Keratinocyte (primary cell): ENCODE data around the gene DNLZ. TPM values are rescaled to one million over a fixed set of nuclear protein-coding genes. Genes with fewer than 3 reads are reported as not detected.
"Not testable (repeated sequence)": the region's sequence is repeated elsewhere in the genome, so short reads cannot be mapped to it uniquely, and the experiment has no call there.

Experiments
- DNase-seq: peaks from one replicate; pipeline ENCODE4 v3.0.0-alpha.2; 2011; ENCODE audit warnings: low read depth, missing footprints, low spot score
- FAIRE-seq: peaks from 2 replicates; lab custom pipeline; 2011; peaks lifted over from hg19 to GRCh38; lab: Jason Lieb, UNC
- H2AFZ ChIP-seq: 2 replicates; pipeline ENCODE4 v1.6.0; 2012; ENCODE audit warnings: low read length, control low read depth, inconsistent platforms; ENCODE audit not compliant: control insufficient read depth
- H3K27ac ChIP-seq: 2 replicates; pipeline ENCODE4 v1.5.1; 2011; ENCODE audit warnings: low read length; ENCODE audit not compliant: control insufficient read depth, insufficient read depth
- H3K27me3 ChIP-seq: 3 replicates; pipeline ENCODE4 v1.6.0; 2011; ENCODE audit warnings: low read length; ENCODE audit not compliant: control insufficient read depth, insufficient read depth; ENCODE audit errors: extremely low read depth
- H3K36me3 ChIP-seq, 2 experiments: 2 replicates in 1 of 2; 3 replicates in 1 of 2; pipeline ENCODE4 v1.5.1; 2011; ENCODE audit warnings: low read length in 2 of 2, mild to moderate bottlenecking in 1 of 2; ENCODE audit not compliant: control insufficient read depth in 2 of 2, insufficient read depth in 2 of 2; ENCODE audit errors: extremely low read depth in 1 of 2
- H3K4me1 ChIP-seq: 3 replicates; pipeline ENCODE4 v1.5.1; 2011; ENCODE audit warnings: low read length; ENCODE audit not compliant: control insufficient read depth, insufficient read depth; ENCODE audit errors: extremely low read depth
- H3K4me2 ChIP-seq: 3 replicates; pipeline ENCODE4 v1.6.0; 2011; ENCODE audit warnings: low read depth, low read length; ENCODE audit not compliant: control insufficient read depth, insufficient read depth; ENCODE audit errors: extremely low read depth
- H3K4me3 ChIP-seq, 3 experiments: fragments of 200-600 bp in 1 of 3; sonication (generic) in 1 of 3; 2 replicates in 2 of 3; 3 replicates in 1 of 3; pipeline ENCODE4 v1.5.1; 2011 to 2016; ENCODE audit warnings: low read length in 3 of 3, mild to moderate bottlenecking in 3 of 3, control low read depth in 2 of 3, inconsistent platforms in 1 of 3, low read depth in 1 of 3, mixed read lengths in 1 of 3, mixed run types in 1 of 3, moderate library complexity in 1 of 3; ENCODE audit not compliant: control insufficient read depth in 2 of 3, insufficient read depth in 2 of 3; ENCODE audit errors: extremely low read depth in 1 of 3
- H3K79me2 ChIP-seq: 2 replicates; pipeline ENCODE4 v1.6.0; 2012; ENCODE audit warnings: low read length; ENCODE audit not compliant: control insufficient read depth, insufficient read depth
- H3K9ac ChIP-seq: 3 replicates; pipeline ENCODE4 v1.6.0; 2011; ENCODE audit warnings: low read length; ENCODE audit not compliant: control insufficient read depth, insufficient read depth; ENCODE audit errors: extremely low read depth
- H3K9me1 ChIP-seq: 3 replicates; pipeline ENCODE4 v1.6.0; 2011; ENCODE audit warnings: low read length; ENCODE audit not compliant: control insufficient read depth, insufficient read depth; ENCODE audit errors: extremely low read depth
- H3K9me3 ChIP-seq: 2 replicates; pipeline ENCODE4 v1.5.1; 2012; ENCODE audit warnings: low read depth, low read length; ENCODE audit not compliant: control insufficient read depth
- H4K20me1 ChIP-seq: 3 replicates; pipeline ENCODE4 v1.6.0; 2011; ENCODE audit warnings: low read length; ENCODE audit not compliant: control insufficient read depth, insufficient read depth; ENCODE audit errors: extremely low read depth
- EZH2 ChIP-seq: IDR thresholded peaks from one replicate; pipeline ENCODE4 v1.6.1; 2012; ENCODE audit warnings: inconsistent platforms, mild to moderate bottlenecking, low read length, moderate library complexity
- dilution Hi-C: fragments of 300-500 bp; cut with MboI; formaldehyde crosslinking; loops from one replicate; pipeline ENCODE4 v1.7.0; 2020; ENCODE audit warnings: low sequenced_read_pairs; ENCODE audit not compliant: extremely low pct_ligation_motif_present
- polyA plus RNA-seq, 5 experiments: library from polyadenylated mRNA; depleted of rRNA in 3 of 5; stranded (reverse) in 3 of 5; stranded (forward) in 1 of 5; unstranded in 1 of 5; fragments of >200 nt; gene quantifications; 1 replicate in 1 of 5; 2 replicates in 3 of 5; 3 replicates in 1 of 5; pipeline versions ENCODE4 v1.2.1 to v1.2.3, GENCODE V29; 2011 to 2012; ENCODE audit warnings: missing spikeins in 2 of 5, low read depth in 1 of 5, low replicate concordance in 1 of 5
- TF ChIP-seq, protein P1 (sequence below), 3 experiments: IDR thresholded peaks in 1 of 3; conservative IDR thresholded peaks in 1 of 3; optimal IDR thresholded peaks in 1 of 3; 2 replicates in 2 of 3; 3 replicates in 1 of 3; pipeline versions ENCODE3 to v1.5.1; 2011; ENCODE audit warnings: low read length in 3 of 3, mild to moderate bottlenecking in 3 of 3, moderate library complexity in 2 of 3, control low read depth in 1 of 3, inconsistent platforms in 1 of 3; ENCODE audit not compliant: insufficient read depth in 2 of 3; ENCODE audit errors: extremely low read depth in 1 of 3

Gene DNLZ
- polyA plus RNA-seq, 1 donor (not counting 4 experiments of a cell fraction or from before 2014, with no cell fraction given), result 6.7 TPM

DNA sequence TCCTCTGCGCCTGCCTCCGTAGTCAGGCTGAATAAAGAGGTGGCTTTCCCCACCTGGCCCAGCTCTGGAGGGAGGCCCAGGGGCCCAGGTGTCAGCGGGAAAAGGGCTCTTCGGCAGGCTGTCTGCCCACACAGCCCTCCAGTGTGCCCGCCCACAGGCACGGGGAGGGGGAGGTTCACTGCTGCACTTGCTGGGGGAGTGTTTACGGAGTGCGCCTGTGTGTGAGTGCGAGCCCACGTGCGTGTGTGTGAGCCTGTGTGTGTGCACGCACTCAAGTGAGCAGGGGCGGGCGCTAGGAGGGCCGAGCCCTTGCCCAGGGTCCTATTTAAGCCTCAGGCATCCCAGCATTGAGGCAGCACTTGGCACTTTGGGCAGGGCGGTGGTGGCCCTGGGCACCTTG lies 10.9 kb downstream of the DNLZ start:
- Histone ChIP-seq H3K27ac (no peak overlapping the region), H4K20me1 (no peaks in the 10 kb centered on the region), H2AFZ (no peak overlapping the region), H3K4me3 (no peak overlapping the region), H3K4me2 (no peak overlapping the region), H3K27me3 (no peaks in the 10 kb centered on the region), H3K79me2 (no peaks in the 10 kb centered on the region), H3K9me3 (no peaks in the 10 kb centered on the region), H3K4me1 (peaks cover 5% of the 10 kb centered on the region), H3K9me1 (no peaks in the 10 kb centered on the region), H3K36me3 (no peaks in the 10 kb centered on the region), H3K9ac (no peak overlapping the region)
- TF ChIP-seq EZH2, result no peak
- TF ChIP-seq, protein P1, sequence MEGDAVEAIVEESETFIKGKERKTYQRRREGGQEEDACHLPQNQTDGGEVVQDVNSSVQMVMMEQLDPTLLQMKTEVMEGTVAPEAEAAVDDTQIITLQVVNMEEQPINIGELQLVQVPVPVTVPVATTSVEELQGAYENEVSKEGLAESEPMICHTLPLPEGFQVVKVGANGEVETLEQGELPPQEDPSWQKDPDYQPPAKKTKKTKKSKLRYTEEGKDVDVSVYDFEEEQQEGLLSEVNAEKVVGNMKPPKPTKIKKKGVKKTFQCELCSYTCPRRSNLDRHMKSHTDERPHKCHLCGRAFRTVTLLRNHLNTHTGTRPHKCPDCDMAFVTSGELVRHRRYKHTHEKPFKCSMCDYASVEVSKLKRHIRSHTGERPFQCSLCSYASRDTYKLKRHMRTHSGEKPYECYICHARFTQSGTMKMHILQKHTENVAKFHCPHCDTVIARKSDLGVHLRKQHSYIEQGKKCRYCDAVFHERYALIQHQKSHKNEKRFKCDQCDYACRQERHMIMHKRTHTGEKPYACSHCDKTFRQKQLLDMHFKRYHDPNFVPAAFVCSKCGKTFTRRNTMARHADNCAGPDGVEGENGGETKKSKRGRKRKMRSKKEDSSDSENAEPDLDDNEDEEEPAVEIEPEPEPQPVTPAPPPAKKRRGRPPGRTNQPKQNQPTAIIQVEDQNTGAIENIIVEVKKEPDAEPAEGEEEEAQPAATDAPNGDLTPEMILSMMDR (optimal IDR thresholded peaks at IDR 0.05 in 1 of 3, IDR thresholded peaks at IDR 0.05 in 1 of 3, conservative IDR thresholded peaks at IDR 0.05 in 1 of 3; ENCODE audit: extremely low read depth in 1 of 3, insufficient read depth in 2 of 3, low read length in 3 of 3), result no peak
- no peak for DNase-seq
- dilution Hi-C loops, result no loop called here
- FAIRE-seq, result no peak

DNA sequence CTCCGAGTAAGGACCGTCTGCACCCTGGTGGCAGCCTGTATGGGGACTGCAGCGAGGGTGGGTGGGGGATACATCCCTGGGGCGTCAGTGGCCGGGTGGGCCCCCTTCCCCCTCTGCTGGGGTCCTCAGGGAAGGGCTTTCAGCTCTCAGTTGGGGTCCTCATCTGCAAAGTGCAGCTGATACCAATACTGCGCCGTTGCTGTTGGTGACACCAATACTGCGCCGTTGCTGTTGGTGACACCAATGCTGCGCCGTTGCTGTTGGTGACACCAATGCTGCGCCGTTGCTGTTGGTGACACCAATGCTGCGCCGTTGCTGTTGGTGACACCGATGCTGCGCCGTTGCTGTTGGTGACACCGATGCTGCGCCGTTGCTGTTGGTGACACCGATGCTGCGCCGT lies 11.7 kb downstream of the DNLZ start:
- H3K4me2 ChIP-seq, FAIRE-seq, H3K4me1 ChIP-seq, H4K20me1 ChIP-seq, dilution Hi-C loops, H3K9me3 ChIP-seq, H3K9me1 ChIP-seq, H3K9ac ChIP-seq, H3K4me3 ChIP-seq, H3K27me3 ChIP-seq, H3K79me2 ChIP-seq, H3K27ac ChIP-seq, H2AFZ ChIP-seq, DNase-seq, H3K36me3 ChIP-seq: not testable (repeated sequence)

DNA sequence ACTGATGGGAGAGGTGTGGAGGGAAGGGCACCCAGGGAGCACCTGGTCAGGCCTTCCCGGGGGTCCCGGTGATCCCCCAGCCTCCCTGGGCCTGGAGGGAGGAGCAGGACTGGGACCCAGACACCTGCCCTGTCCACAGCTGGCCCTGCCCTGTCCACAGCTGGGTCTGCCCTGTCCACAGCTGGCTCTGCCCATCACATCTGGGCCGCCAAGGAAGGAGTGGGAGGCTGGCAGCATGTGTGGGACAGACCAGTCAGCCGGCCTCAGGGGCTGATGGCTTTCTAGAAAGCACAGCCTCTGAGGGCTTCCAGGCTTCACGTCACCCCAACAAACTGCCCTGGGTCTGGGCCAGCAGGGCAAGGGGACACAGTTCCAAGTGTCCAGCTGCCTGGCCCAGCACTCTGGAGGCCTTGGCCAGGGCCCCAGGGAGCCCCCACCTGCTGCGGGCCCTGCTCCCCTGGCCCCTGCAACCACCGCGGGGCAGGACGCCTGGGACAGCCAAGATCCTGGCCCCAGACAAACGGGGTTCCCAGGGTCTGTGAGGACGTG lies 12.2 kb downstream of the DNLZ start:
- no peaks in the 10 kb centered on the region for H3K27me3 ChIP-seq
- H3K9me3 ChIP-seq, result no peaks in the 10 kb centered on the region
- H3K9ac ChIP-seq, result no peak overlapping the region
- peaks cover 8% of the 10 kb centered on the region for H3K4me1 ChIP-seq
- H3K9me1 ChIP-seq, result no peaks in the 10 kb centered on the region
- H3K79me2 ChIP-seq, result no peaks in the 10 kb centered on the region
- FAIRE-seq (no peak), DNase-seq (no peak)
- H3K36me3 ChIP-seq, result no peaks in the 10 kb centered on the region
- H3K27ac ChIP-seq, result no peak overlapping the region
- H3K4me2 ChIP-seq, result no peak overlapping the region
- dilution Hi-C loops, result no loop called here
- no peak overlapping the region for H3K4me3 ChIP-seq
- no peak overlapping the region for H2AFZ ChIP-seq
- no peak for TF ChIP-seq EZH2
- TF ChIP-seq, protein P1 (optimal IDR thresholded peaks at IDR 0.05 in 1 of 3, IDR thresholded peaks at IDR 0.05 in 1 of 3, conservative IDR thresholded peaks at IDR 0.05 in 1 of 3; ENCODE audit: extremely low read depth in 1 of 3, insufficient read depth in 2 of 3, low read length in 3 of 3), result no peak
- no peaks in the 10 kb centered on the region for H4K20me1 ChIP-seq
